Adipocyte (in vitro differentiated cells): Measurements from ENCODE around the gene KLHDC7B.

Source experiments
- DNase-seq: peaks from one replicate; pipeline ENCODE4 v3.0.0-alpha.2; 2015; ENCODE audit warnings: low read depth
- H3K27me3 ChIP-seq: replicated peaks from 2 replicates; pipeline ENCODE4 v1.7.0; 2013; ENCODE audit warnings: mild to moderate bottlenecking, low read length, moderate library complexity; ENCODE audit not compliant: control insufficient read depth, insufficient read depth
- H3K36me3 ChIP-seq: 2 replicates; pipeline ENCODE4 v1.7.0; 2013; ENCODE audit warnings: low read length, mild to moderate bottlenecking, moderate library complexity; ENCODE audit not compliant: control insufficient read depth, insufficient read depth, severe bottlenecking
- H3K4me1 ChIP-seq: 2 replicates; pipeline ENCODE4 v1.7.0; 2013; ENCODE audit warnings: mild to moderate bottlenecking, low read length, moderate library complexity; ENCODE audit not compliant: control insufficient read depth, insufficient read depth
- H3K4me3 ChIP-seq: 2 replicates; pipeline ENCODE4 v1.7.0; 2013; ENCODE audit warnings: mild to moderate bottlenecking, low read length, moderate library complexity
- H3K9ac ChIP-seq: 2 replicates; pipeline ENCODE4 v1.7.0; 2013; ENCODE audit warnings: mild to moderate bottlenecking, low read length, moderate library complexity
- H3K9me3 ChIP-seq: 2 replicates; pipeline ENCODE4 v1.7.0; 2013; ENCODE audit warnings: mild to moderate bottlenecking, low read length, moderate library complexity; ENCODE audit not compliant: control insufficient read depth

The KLHDC7B gene

GRCh38 chr22:50544746-50545253, 899 bp upstream of the KLHDC7B start:
- H3K27me3 ChIP-seq: peaks cover 11% of the 10 kb centered on the region
- DNase-seq: no peak
- H3K9ac ChIP-seq: peak overlapping the region; percentile 78
- H3K4me3 ChIP-seq: peak overlapping the region; percentile 67
- no peaks in the 10 kb centered on the region for H3K9me3 ChIP-seq
- peaks cover 43% of the 10 kb centered on the region for H3K4me1 ChIP-seq
- no peaks in the 10 kb centered on the region for H3K36me3 ChIP-seq

- peaks cover 20% of the 10 kb centered on the region for H3K27me3 ChIP-seq
- peaks cover 25% of the 10 kb centered on the region for H3K4me1 ChIP-seq
- H3K9me3 ChIP-seq: no peaks in the 10 kb centered on the region
- peak overlapping the region; percentile 64 for H3K9ac ChIP-seq
- H3K4me3 ChIP-seq: peak overlapping the region; percentile 17
- no peaks in the 10 kb centered on the region for H3K36me3 ChIP-seq
- DNase-seq: no peak
Observed at GRCh38 chr22:50546326-50547262, 895 bp downstream of the KLHDC7B start.

- H3K36me3 ChIP-seq: no peaks in the 10 kb centered on the region
- H3K4me1 ChIP-seq: peaks cover 17% of the 10 kb centered on the region
- no peak for DNase-seq
- H3K9ac ChIP-seq: peak overlapping the region; percentile 10
- peaks cover 24% of the 10 kb centered on the region for H3K27me3 ChIP-seq
- no peaks in the 10 kb centered on the region for H3K9me3 ChIP-seq
- peak overlapping the region; percentile 17 for H3K4me3 ChIP-seq
Observed at GRCh38 chr22:50547263-50547985, 1.7 kb downstream of the KLHDC7B start.

- peaks cover 26% of the 10 kb centered on the region for H3K27me3 ChIP-seq
- no peak overlapping the region for H3K9ac ChIP-seq
Observed at GRCh38 chr22:50548040-50548920, 2.6 kb downstream of the KLHDC7B start.

GRCh38 chr22:50548921-50549790, 3.5 kb downstream of the KLHDC7B start:
- Histone ChIP-seq H3K27me3 (peaks cover 28% of the 10 kb centered on the region), H3K4me1 (peaks cover 11% of the 10 kb centered on the region), H3K36me3 (no peaks in the 10 kb centered on the region), H3K9me3 (no peaks in the 10 kb centered on the region), H3K9ac (no peak overlapping the region), H3K4me3 (no peak overlapping the region)
- DNase-seq: no peak

More at GRCh38 chr22:50548040-50548920, 2.6 kb downstream of the KLHDC7B start:
- no peaks in the 10 kb centered on the region for H3K36me3 ChIP-seq
- no peaks in the 10 kb centered on the region for H3K9me3 ChIP-seq
- H3K4me3 ChIP-seq: no peak overlapping the region
- DNase-seq: no peak
- H3K4me1 ChIP-seq: peaks cover 14% of the 10 kb centered on the region

- H3K9ac ChIP-seq: no peak overlapping the region
- H3K27me3 ChIP-seq: peaks cover 28% of the 10 kb centered on the region
- no peaks in the 10 kb centered on the region for H3K9me3 ChIP-seq
- H3K4me3 ChIP-seq: no peak overlapping the region
- DNase-seq: no peak
- H3K36me3 ChIP-seq: no peaks in the 10 kb centered on the region
- H3K4me1 ChIP-seq: peaks cover 8% of the 10 kb centered on the region
Observed at GRCh38 chr22:50550395-50550794, 4.7 kb downstream of the KLHDC7B start.

GRCh38 chr22:50551160-50551752, 5.6 kb downstream of the KLHDC7B start:
- Histone ChIP-seq H3K27me3 (peaks cover 24% of the 10 kb centered on the region), H3K9ac (no peak overlapping the region), H3K9me3 (no peaks in the 10 kb centered on the region), H3K4me1 (peaks cover 2% of the 10 kb centered on the region), H3K36me3 (no peaks in the 10 kb centered on the region), H3K4me3 (no peak overlapping the region)
- DNase-seq: no peak

- Histone ChIP-seq H3K4me3 (no peak overlapping the region), H3K9ac (no peak overlapping the region), H3K36me3 (no peaks in the 10 kb centered on the region), H3K27me3 (peaks cover 18% of the 10 kb centered on the region), H3K4me1 (no peaks in the 10 kb centered on the region), H3K9me3 (no peaks in the 10 kb centered on the region)
- DNase-seq: no peak
Observed at GRCh38 chr22:50553310-50553709, 7.6 kb downstream of the KLHDC7B start.

GRCh38 chr22:50556703-50557102, 11.0 kb downstream of the KLHDC7B start:
- Histone ChIP-seq H3K36me3 (no peaks in the 10 kb centered on the region), H3K27me3 (peaks cover 12% of the 10 kb centered on the region), H3K9ac (no peak overlapping the region), H3K4me1 (no peaks in the 10 kb centered on the region), H3K4me3 (no peak overlapping the region), H3K9me3 (no peaks in the 10 kb centered on the region)
- DNase-seq: no peak

- Histone ChIP-seq H3K4me3 (no peak overlapping the region), H3K36me3 (no peaks in the 10 kb centered on the region), H3K9ac (no peak overlapping the region), H3K9me3 (no peaks in the 10 kb centered on the region), H3K4me1 (peaks cover 16% of the 10 kb centered on the region), H3K27me3 (peaks cover 5% of the 10 kb centered on the region)
- no peak for DNase-seq
Observed at GRCh38 chr22:50560034-50560433, 14.3 kb downstream of the KLHDC7B start.
